GM18951 (cell line): ENCODE data around the gene MAP3K19.
"Not testable (repeated sequence)": the region's sequence is repeated elsewhere in the genome, so short reads cannot be mapped to it uniquely, and the experiment has no call there.

Experiments used
- POLR2A ChIP-seq: IDR thresholded peaks from 4 replicates; pipeline ENCODE4 v1.6.1; 2011; ENCODE audit warnings: mild to moderate bottlenecking; ENCODE audit not compliant: insufficient read length, insufficient read depth; ENCODE audit errors: extremely low read depth
- in situ Hi-C: fragments of 300-500 bp; cut with MboI; formaldehyde crosslinking; loops from one replicate; pipeline ENCODE4 v1.12.0; 2022; ENCODE audit warnings: low sequenced_read_pairs, mixed read lengths, inconsistent platforms; ENCODE audit not compliant: unreplicated experiment

The MAP3K19 gene

GRCh38 chr2:135066710-135067109, 19.5 kb upstream of the MAP3K19 start:
- in situ Hi-C loops, result no loop called here
- TF ChIP-seq POLR2A, result no peak

GRCh38 chr2:135064149-135064548, 16.9 kb upstream of the MAP3K19 start:
- in situ Hi-C loops, result no loop called here
- TF ChIP-seq POLR2A, result no peak

- no peak for TF ChIP-seq POLR2A
- in situ Hi-C loops, result no loop called here
Observed at GRCh38 chr2:135063210-135063609, 16.0 kb upstream of the MAP3K19 start.

GRCh38 chr2:135059577-135059976, 12.3 kb upstream of the MAP3K19 start:
- in situ Hi-C loops, result no loop called here

GRCh38 chr2:135056790-135057189, 9.5 kb upstream of the MAP3K19 start:
- TF ChIP-seq POLR2A, result no peak
- in situ Hi-C loops, result no loop called here

More at GRCh38 chr2:135059577-135059976, 12.3 kb upstream of the MAP3K19 start:
- no peak for TF ChIP-seq POLR2A

- TF ChIP-seq POLR2A, result no peak
- in situ Hi-C loops, result no loop called here
Observed at GRCh38 chr2:135055182-135055786, 8.0 kb upstream of the MAP3K19 start.

- in situ Hi-C loops, result no loop called here
- TF ChIP-seq POLR2A, result no peak
Observed at GRCh38 chr2:135052997-135053474, 5.8 kb upstream of the MAP3K19 start.

GRCh38 chr2:135052042-135052876, 5.0 kb upstream of the MAP3K19 start, which contains the start of gene RAB3GAP1:
TSS of gene RAB3GAP1 (plus strand) at chr2:135052292. CDS start at chr2:135052308, 16 bp downstream.
- in situ Hi-C loops, result no loop called here
- TF ChIP-seq POLR2A, result peak; percentile 77

GRCh38 chr2:135050684-135051083, 3.4 kb upstream of the MAP3K19 start:
- in situ Hi-C loops, result no loop called here
- TF ChIP-seq POLR2A, result no peak

- in situ Hi-C loops, result no loop called here
- TF ChIP-seq POLR2A, result no peak
Observed at GRCh38 chr2:135050132-135050531, 2.9 kb upstream of the MAP3K19 start.

GRCh38 chr2:135048122-135048521, 875 bp upstream of the MAP3K19 start:
- in situ Hi-C loops, result no loop called here
- TF ChIP-seq POLR2A, result no peak

- in situ Hi-C loops, result no loop called here
- TF ChIP-seq POLR2A, result no peak
Observed at GRCh38 chr2:135043345-135043744, 3.9 kb downstream of the MAP3K19 start.

GRCh38 chr2:135037831-135038230, 9.4 kb downstream of the MAP3K19 start:
- TF ChIP-seq POLR2A, result no peak
- in situ Hi-C loops, result no loop called here

GRCh38 chr2:135033216-135033615, 14.0 kb downstream of the MAP3K19 start:
- in situ Hi-C loops, result not testable (repeated sequence)
